Measurements from ENCODE around the gene LMLN.
"Not testable (repeated sequence)": the region's sequence is repeated elsewhere in the genome, so short reads cannot be mapped to it uniquely, and the experiment has no call there.

LMLN gene

DNA sequence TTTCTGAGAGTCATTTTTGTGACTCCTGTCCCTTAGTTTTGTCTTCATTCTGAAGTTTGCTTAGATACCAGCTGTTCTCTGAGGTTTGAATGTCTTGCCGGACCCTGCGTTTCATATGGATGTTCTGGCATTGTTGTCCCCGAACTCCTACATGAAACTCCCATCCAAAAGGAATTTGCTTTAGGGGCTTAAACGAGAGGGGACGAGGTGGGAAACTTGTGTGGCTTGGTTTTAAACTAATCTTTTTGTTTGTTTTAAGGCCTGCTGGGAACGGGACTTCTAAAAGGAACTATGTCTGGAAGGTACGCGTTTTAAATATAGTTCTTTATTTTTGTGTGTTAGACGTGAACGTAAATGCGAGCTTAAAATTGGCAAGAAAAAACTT lies 9.3 kb upstream of the LMLN start:
- Mint-ChIP-seq H3K4me3 (peak overlapping the region; percentile 86), H3K27ac (peak overlapping the region; percentile 99), H3K9me3 (no peaks in the 10 kb centered on the region), H3K4me1 (peaks cover 45% of the 10 kb centered on the region), H3K36me3 (peaks cover 66% of the 10 kb centered on the region)
- ATAC-seq: no peak
- DNase-seq (ENCODE audit: low spot score in 2 of 2): no peak

DNA sequence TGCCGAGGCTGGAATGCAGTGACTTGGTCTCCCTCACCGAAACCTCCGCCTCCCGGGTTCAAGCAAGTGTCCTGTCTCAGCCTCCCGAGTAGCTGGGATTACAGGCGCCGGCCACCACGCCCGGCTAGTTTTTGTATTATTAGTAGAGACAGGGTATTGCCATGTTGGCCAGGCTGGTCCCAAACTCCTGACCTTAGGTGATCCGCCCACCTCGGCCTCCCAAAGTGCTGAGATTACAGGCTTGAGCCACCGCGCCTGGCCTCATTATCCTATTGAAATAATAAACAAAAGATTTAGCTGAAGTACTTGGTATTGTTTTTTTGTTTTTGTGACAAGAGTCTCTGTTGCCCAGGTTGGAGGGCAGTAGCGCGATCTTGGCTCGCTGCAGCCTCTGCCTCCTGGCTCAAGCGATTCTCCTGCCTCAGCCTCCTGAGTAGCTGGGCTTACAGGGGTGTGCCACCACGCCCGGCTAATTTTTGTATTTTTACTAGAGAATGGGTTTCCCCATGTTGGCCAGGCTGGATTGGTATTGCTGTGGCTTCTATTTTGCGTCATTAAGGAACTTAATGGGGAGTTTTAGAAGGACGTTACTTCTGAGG lies 8.5 kb upstream of the LMLN start:
- no peaks in the 10 kb centered on the region for H3K9me3 Mint-ChIP-seq
- H3K36me3 Mint-ChIP-seq: peaks cover 74% of the 10 kb centered on the region
- ATAC-seq (no peak), DNase-seq (ENCODE audit: low spot score in 2 of 2) (no peak)
- H3K4me1 Mint-ChIP-seq: peaks cover 45% of the 10 kb centered on the region
- H3K27ac Mint-ChIP-seq: peak overlapping the region; percentile 99
- H3K4me3 Mint-ChIP-seq: peak overlapping the region; percentile 86

GRCh38 chr3:197952440-197952839 lies 7.6 kb upstream of the LMLN start:
- Mint-ChIP-seq H3K9me3 (no peaks in the 10 kb centered on the region), H3K36me3 (peaks cover 83% of the 10 kb centered on the region), H3K27ac (peak overlapping the region; percentile 99), H3K4me1 (peaks cover 48% of the 10 kb centered on the region), H3K4me3 (peak overlapping the region; percentile 86)
- DNase-seq (ENCODE audit: low spot score in 2 of 2) (no peak), ATAC-seq (no peak)

DNA sequence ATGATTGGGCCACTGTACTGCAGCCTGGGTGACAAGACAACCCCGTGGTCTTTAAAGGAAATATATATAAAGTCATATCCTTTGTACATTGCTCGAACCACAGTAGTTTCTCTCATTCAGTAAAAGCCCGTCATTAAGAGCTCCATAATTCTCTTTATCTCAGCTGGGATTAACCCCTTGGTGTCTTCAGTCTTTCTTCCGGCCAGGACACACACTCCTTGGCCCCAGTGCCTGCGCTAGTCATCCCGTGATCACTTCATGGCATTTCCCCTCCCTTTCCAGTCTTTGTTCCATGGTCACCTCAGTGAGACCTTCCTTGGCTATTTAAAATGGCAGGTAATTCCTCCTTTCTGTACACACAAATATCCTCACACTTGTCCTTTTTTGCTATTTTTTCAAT lies 6.7 kb upstream of the LMLN start:
- Mint-ChIP-seq H3K9me3 (no peaks in the 10 kb centered on the region), H3K4me3 (peak overlapping the region; percentile 86), H3K27ac (peak overlapping the region; percentile 99), H3K36me3 (peaks cover 92% of the 10 kb centered on the region), H3K4me1 (peaks cover 57% of the 10 kb centered on the region)
- DNase-seq (ENCODE audit: low spot score in 2 of 2): no peak
- ATAC-seq: peak; percentile 23

DNA sequence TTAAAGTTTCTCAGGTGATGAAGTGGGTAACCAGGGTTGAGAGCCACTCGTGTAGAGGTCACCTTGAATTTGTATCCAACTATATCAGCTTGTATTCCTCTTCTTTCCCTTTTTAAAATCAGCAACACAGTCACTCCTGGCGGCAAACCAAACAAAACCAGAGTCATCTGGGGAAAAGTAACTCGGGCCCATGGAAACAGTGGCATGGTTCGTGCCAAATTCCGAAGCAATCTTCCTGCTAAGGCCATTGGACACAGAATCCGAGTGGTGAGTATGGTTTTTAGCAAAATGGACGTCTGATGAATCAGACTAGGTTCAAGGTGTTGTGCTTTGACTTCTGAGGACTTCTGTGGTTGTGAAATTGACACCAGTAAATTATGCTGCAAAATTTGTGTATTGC lies 6.1 kb upstream of the LMLN start:
- DNase-seq (ENCODE audit: low spot score in 2 of 2) (no peak), ATAC-seq (no peak)
- Mint-ChIP-seq H3K9me3 (no peaks in the 10 kb centered on the region), H3K4me1 (peaks cover 59% of the 10 kb centered on the region), H3K27ac (peak overlapping the region; percentile 99), H3K36me3 (peaks cover 92% of the 10 kb centered on the region), H3K4me3 (peak overlapping the region; percentile 86)

- Mint-ChIP-seq H3K4me3 (no peak overlapping the region), H3K9me3 (no peaks in the 10 kb centered on the region), H3K4me1 (peaks cover 66% of the 10 kb centered on the region), H3K36me3 (peaks cover 85% of the 10 kb centered on the region), H3K27ac (peak overlapping the region; percentile 8)
- DNase-seq (ENCODE audit: low spot score in 2 of 2): no peak
- no peak for ATAC-seq
Observed at GRCh38 chr3:197955892-197956477, 4.0 kb upstream of the LMLN start.

DNA sequence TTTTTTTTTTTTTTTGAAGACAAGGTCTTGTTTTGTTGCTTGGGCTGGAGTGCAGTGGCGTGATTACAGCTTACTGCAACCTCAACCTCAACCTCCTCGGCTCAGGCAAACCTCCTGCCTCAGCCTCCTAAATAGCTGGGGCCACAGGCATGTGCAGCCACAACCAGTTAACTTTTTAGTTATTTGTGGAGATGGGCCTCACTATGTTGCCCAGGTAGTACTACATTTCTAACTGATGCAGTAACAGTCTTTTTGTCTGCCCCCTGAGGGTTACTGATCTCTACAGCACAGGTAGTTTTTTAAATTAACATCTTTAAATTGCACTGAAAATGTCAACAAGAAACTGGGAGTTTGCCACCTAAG lies 3.4 kb upstream of the LMLN start:
- DNase-seq (ENCODE audit: low spot score in 2 of 2) (no peak), ATAC-seq (no peak)
- Mint-ChIP-seq H3K27ac (peak overlapping the region; percentile 87), H3K4me3 (no peak overlapping the region), H3K36me3 (peaks cover 79% of the 10 kb centered on the region), H3K4me1 (peaks cover 70% of the 10 kb centered on the region), H3K9me3 (no peaks in the 10 kb centered on the region)

DNA sequence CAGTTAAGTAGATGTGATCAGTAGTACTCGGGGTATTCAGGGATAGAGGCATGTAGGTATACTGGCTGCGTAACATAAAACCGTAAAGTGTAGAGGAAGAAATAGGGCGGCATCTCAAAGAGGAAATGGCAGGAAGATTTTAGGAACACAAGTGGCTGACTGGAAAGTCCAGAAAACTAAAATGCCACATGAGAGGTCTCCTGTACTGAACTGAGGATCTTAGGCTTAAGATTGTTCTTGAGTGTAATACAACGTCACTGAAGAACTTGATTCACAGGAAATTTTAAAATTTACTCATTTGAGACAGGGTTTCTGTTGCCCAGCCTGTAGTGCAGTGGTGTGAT lies 2.3 kb upstream of the LMLN start:
- ATAC-seq (no peak), DNase-seq (ENCODE audit: low spot score in 2 of 2) (no peak)
- Mint-ChIP-seq H3K27ac (peak overlapping the region; percentile 87), H3K4me3 (peak overlapping the region; percentile 86), H3K36me3 (peaks cover 67% of the 10 kb centered on the region), H3K4me1 (peaks cover 66% of the 10 kb centered on the region), H3K9me3 (no peaks in the 10 kb centered on the region)

GRCh38 chr3:197958346-197958745 lies 1.7 kb upstream of the LMLN start:
- no peak for DNase-seq (ENCODE audit: low spot score in 2 of 2)
- Mint-ChIP-seq H3K4me3 (peak overlapping the region; percentile 86), H3K4me1 (peaks cover 62% of the 10 kb centered on the region), H3K27ac (peak overlapping the region; percentile 87), H3K36me3 (peaks cover 61% of the 10 kb centered on the region), H3K9me3 (no peaks in the 10 kb centered on the region)
- no peak for ATAC-seq

- Mint-ChIP-seq H3K36me3 (peaks cover 56% of the 10 kb centered on the region), H3K4me1 (peaks cover 57% of the 10 kb centered on the region), H3K27ac (peak overlapping the region; percentile 87), H3K4me3 (peak overlapping the region; percentile 86)
- not testable (repeated sequence) for H3K9me3 Mint-ChIP-seq; DNase-seq (ENCODE audit: low spot score in 2 of 2); ATAC-seq
Observed at GRCh38 chr3:197958848-197959247, 1.2 kb upstream of the LMLN start.

DNA sequence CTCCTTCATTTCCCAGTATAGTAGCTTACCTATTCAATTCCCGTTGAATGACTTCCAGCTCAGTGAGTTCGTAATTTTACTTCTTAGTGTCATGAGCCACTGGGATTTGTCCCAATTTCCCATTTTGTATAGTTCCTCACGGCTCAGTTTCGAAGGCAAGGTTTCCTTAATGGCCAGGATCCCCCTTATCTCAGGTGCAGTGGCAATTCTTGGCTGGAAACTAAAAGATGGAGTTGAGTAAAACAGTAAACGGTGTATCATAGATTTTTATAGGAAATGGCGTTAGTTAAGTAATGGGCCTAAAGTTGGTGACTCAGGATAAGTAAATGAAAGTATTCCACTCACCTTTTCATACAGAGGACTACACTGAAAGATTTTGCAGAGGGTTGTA lies 522 bp upstream of the LMLN start:
- Mint-ChIP-seq H3K9me3 (no peaks in the 10 kb centered on the region), H3K27ac (peak overlapping the region; percentile 87), H3K4me3 (peak overlapping the region; percentile 86), H3K4me1 (peaks cover 50% of the 10 kb centered on the region), H3K36me3 (peaks cover 50% of the 10 kb centered on the region)
- ATAC-seq (peak; percentile 33), DNase-seq (ENCODE audit: low spot score in 2 of 2) (no peak)

DNA sequence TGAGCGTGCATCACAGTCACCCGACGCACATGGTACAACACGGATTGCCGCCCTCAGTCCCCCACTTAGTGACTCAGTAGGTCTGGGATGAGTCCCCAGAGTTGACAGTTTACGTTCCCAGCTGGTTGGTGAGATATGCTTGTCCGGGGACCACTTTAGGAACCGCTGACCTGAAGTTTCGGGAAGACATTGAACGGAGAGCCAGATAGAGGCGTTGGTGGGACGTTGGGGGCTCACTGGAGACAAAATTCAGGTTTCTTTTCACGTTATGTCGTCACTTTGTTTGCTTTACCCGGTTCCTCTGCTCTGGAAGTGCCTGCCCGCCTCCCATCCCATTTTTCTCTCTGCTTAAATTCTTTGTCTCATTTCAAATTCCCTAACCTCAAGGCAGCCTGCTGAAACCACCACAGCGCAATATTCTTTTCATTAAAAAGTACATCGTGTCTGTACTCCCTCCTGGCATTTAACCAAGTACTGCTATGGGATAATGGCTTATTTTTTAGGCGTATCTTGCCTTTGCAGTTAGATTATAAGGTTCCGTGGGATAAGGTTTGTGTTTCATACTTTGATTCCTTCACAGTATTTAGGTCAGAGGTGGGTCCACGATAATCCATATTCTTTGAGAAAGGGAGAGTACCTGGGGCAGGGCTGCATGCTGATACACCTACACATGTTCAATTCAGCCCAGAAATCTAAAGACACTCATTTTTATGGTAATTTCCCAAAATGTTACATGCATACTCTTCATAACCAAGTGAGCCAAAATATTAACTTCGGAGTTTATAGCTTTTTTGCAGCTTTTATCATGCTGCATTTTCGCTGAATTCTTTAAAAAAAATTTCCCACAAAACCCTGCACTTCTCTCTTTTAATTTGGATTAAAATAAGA lies 921 bp downstream of the LMLN start:
- Mint-ChIP-seq H3K9me3 (no peaks in the 10 kb centered on the region), H3K4me3 (peak overlapping the region; percentile 86), H3K36me3 (peaks cover 35% of the 10 kb centered on the region), H3K27ac (peak overlapping the region; percentile 87), H3K4me1 (peaks cover 48% of the 10 kb centered on the region)
- no peak for DNase-seq (ENCODE audit: low spot score in 2 of 2)
- ATAC-seq: peak; percentile 80

- DNase-seq (ENCODE audit: low spot score in 2 of 2) (no peak), ATAC-seq (no peak)
- Mint-ChIP-seq H3K27ac (no peak overlapping the region), H3K4me1 (peaks cover 48% of the 10 kb centered on the region), H3K9me3 (no peaks in the 10 kb centered on the region), H3K36me3 (peaks cover 29% of the 10 kb centered on the region), H3K4me3 (peak overlapping the region; percentile 86)
Observed at GRCh38 chr3:197961582-197961945, 1.5 kb downstream of the LMLN start.

GRCh38 chr3:197963019-197963637 lies 3.1 kb downstream of the LMLN start:
- Mint-ChIP-seq H3K9me3 (peaks cover 5% of the 10 kb centered on the region), H3K36me3 (peaks cover 13% of the 10 kb centered on the region), H3K27ac (no peak overlapping the region), H3K4me1 (peaks cover 38% of the 10 kb centered on the region), H3K4me3 (no peak overlapping the region)
- ATAC-seq: no peak
- DNase-seq (ENCODE audit: low spot score in 2 of 2): no peak

DNA sequence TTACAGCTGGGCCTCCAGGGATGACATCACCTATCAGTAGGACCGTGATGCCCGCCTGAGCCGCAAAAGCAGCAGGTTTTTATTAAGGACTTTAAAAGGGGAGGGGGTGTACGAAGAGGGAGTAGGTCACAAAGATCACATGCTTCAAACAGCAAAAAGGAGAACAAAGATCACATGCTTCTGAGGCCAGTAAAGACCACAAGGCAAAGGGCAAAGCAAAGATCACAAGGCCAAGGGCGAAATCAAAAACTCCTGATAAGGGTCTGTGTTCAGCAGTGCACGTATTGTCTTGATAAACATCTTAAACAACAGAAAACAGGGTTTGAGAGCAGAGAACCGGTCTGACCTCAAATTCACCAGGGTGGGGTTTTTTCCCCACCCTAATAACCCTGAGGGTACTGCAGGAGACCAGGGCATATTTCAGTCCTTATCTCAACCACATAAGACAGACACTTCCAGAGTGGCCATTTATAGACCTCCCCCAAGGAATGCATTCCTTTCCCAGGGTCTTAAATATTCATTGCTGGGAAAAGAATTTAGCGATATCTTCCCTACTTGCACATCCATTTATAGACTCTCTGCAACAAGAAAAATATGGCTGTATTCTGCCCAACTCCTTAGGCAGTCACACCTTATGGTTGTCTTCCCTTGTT lies 7.4 kb downstream of the LMLN start:
- not testable (repeated sequence) for DNase-seq (ENCODE audit: low spot score in 2 of 2); H3K4me1 Mint-ChIP-seq; H3K4me3 Mint-ChIP-seq; H3K27ac Mint-ChIP-seq; H3K36me3 Mint-ChIP-seq; ATAC-seq; H3K9me3 Mint-ChIP-seq
